ENCODE results near the gene GPR18. TPM values are rescaled to one million over a fixed set of nuclear protein-coding genes. Genes with fewer than 3 reads are reported as not detected.

Gene GPR18
- total RNA-seq (10 to 100 TPM in 1 of 2 donors, 1 to 10 TPM in 1; 8.5 to 16.6 TPM), polyA plus RNA-seq (ENCODE audit: insufficient read depth, low read depth, low replicate concordance) (18.0 TPM)
- long read RNA-seq, donor 1: 0 reads
- long read RNA-seq, donor 2: 0 reads

- Histone ChIP-seq H3K27me3 (no peaks in the 10 kb centered on the region), H3K9me3 (no peaks in the 10 kb centered on the region), H3K36me3 (ENCODE audit: low read depth, missing control alignments) (no peaks in the 10 kb centered on the region), H3K27ac (no peak within 1 kb of the TSS), H3K4me3 (no peak within 1 kb of the TSS), H3K4me1 (peaks cover 8% of the 10 kb centered on the region)
- DNase-seq: no peak
- intact Hi-C loops (cut with DNase I; ENCODE audit: low total_unique reads): no loop called here
- 61 to 64% methylated on average over 4 of the region's 4 CpGs for WGBS, 2 donors
- TF ChIP-seq POLR2A (IDR thresholded peaks at IDR 0.05): no peak
- TF ChIP-seq CTCF (IDR thresholded peaks at IDR 0.05): no peak
Measured at GRCh38 chr13:99258210-99258860, at the start of gene GPR18. Gene GPR18 (minus strand): TSS chr13:99258379. CDS start chr13:99255872, 2,507 bp downstream.

- Histone ChIP-seq H3K36me3 (ENCODE audit: low read depth, missing control alignments) (no peaks in the 10 kb centered on the region), H3K27ac (peak overlapping the region in 1 of 2 donors; percentile 25), H3K27me3 (no peaks in the 10 kb centered on the region), H3K9me3 (no peaks in the 10 kb centered on the region), H3K4me3 (no peak overlapping the region), H3K4me1 (no peaks in the 10 kb centered on the region)
- no peak for TF ChIP-seq CTCF (IDR thresholded peaks at IDR 0.05)
- TF ChIP-seq POLR2A (IDR thresholded peaks at IDR 0.05): no peak
- DNase-seq: no peak
- WGBS, 2 donors: 79 to 84% methylated on average over 6 of the region's 6 CpGs
- intact Hi-C loops (cut with DNase I; ENCODE audit: low total_unique reads): no loop called here
Measured at GRCh38 chr13:99307648-99308339, 49.6 kb upstream of the GPR18 start.

GRCh38 chr13:99307247-99307646 is 49.1 kb upstream of the GPR18 start, which contains the start of gene GPR183:
Gene GPR183 (minus strand): TSS chr13:99307399. CDS start chr13:99296145, 11,254 bp downstream.
- no peaks in the 10 kb centered on the region for H3K9me3 ChIP-seq
- intact Hi-C loops (cut with DNase I; ENCODE audit: low total_unique reads): no loop called here
- H3K27ac ChIP-seq: peak within 1 kb of the TSS in 1 of 2 donors; percentile 25
- no peak within 1 kb of the TSS for H3K4me3 ChIP-seq
- no peak for DNase-seq
- WGBS, 2 donors: 45 to 49% methylated on average over 4 of the region's 4 CpGs
- no peaks in the 10 kb centered on the region for H3K36me3 ChIP-seq (ENCODE audit: low read depth, missing control alignments)
- H3K4me1 ChIP-seq: no peaks in the 10 kb centered on the region
- TF ChIP-seq CTCF (IDR thresholded peaks at IDR 0.05): no peak
- no peak for TF ChIP-seq POLR2A (IDR thresholded peaks at IDR 0.05)
- H3K27me3 ChIP-seq: no peaks in the 10 kb centered on the region

- Histone ChIP-seq H3K27me3 (no peaks in the 10 kb centered on the region), H3K9me3 (no peaks in the 10 kb centered on the region), H3K4me1 (no peaks in the 10 kb centered on the region), H3K27ac (peak overlapping the region in 1 of 2 donors; percentile 32), H3K4me3 (peak overlapping the region in 1 of 2 donors; percentile 2), H3K36me3 (ENCODE audit: low read depth, missing control alignments) (no peaks in the 10 kb centered on the region)
- 85 to 93% methylated on average over 8 of the region's 8 CpGs for WGBS, 2 donors
- intact Hi-C loops (cut with DNase I; ENCODE audit: low total_unique reads): no loop called here
- TF ChIP-seq CTCF (IDR thresholded peaks at IDR 0.05): no peak
- no peak for TF ChIP-seq POLR2A (IDR thresholded peaks at IDR 0.05)
- no peak for DNase-seq
Measured at GRCh38 chr13:99305566-99305965, 47.4 kb upstream of the GPR18 start.
